Transverse colon (tissue), 4 donors: ENCODE results near the gene CDH26.

Source experiments
- CTCF ChIP-seq, 5 experiments: fragments of 200-600 bp in 3 of 5; fragments of 450-650 bp in 2 of 5; sonication (generic) in 3 of 5; IDR thresholded peaks; 1 replicate in 2 of 5; 2 replicates in 3 of 5; pipeline ENCODE4 v1.5.1; 2016 to 2017; ENCODE audit warnings: antibody characterized with exemption in 5 of 5, inconsistent platforms in 3 of 5, mild to moderate bottlenecking in 2 of 5, moderate library complexity in 1 of 5
- POLR2AphosphoS5 ChIP-seq, 3 donors: sonication (generic); formaldehyde crosslinking; IDR thresholded peaks; one replicate each; pipeline ENCODE4 v1.6.1; 2016; ENCODE audit warnings: antibody characterized with exemption in 3 of 3

- TF ChIP-seq CTCF (IDR thresholded peaks at IDR 0.05) (no peak), POLR2AphosphoS5 (IDR thresholded peaks at IDR 0.05) (no peak)
Measured at GRCh38 chr20:60039526-60039925, 81.3 kb downstream of the CDH26 start.
